H1 (cell line): ENCODE results near the gene LYPD6B. TPM values are rescaled to one million over a fixed set of nuclear protein-coding genes. Genes with fewer than 3 reads are reported as not detected.

ENCODE experiments used
- CTCF ChIA-PET: fragments of 300-600 bp; sonication (Branson Sonifier 250); formaldehyde crosslinking; loops from one replicate; lab custom pipeline; 2021; ENCODE audit not compliant: partially characterized antibody; lab: Charles Lee
- POLR2A ChIA-PET: fragments of 300-600 bp; sonication (Branson Sonifier 250); formaldehyde crosslinking; loops from one replicate; lab custom pipeline; 2021; ENCODE audit warnings: inconsistent platforms; ENCODE audit not compliant: partially characterized antibody; lab: Charles Lee
- DNase-seq, 2 experiments: peaks; one replicate each; pipeline versions ENCODE4 v3.0.0 to v3.0.0-alpha.2; 2010 to 2022; ENCODE audit warnings: low spot score in 2 of 2, low read depth in 1 of 2, mixed read lengths in 1 of 2
- FAIRE-seq: peaks from 2 replicates; lab custom pipeline; 2011; peaks lifted over from hg19 to GRCh38; lab: Jason Lieb, UNC
- H2AFZ ChIP-seq: 2 replicates; pipeline ENCODE4 v1.8.1; 2012; ENCODE audit warnings: low read length, inconsistent platforms
- H2AK5ac ChIP-seq: 2 replicates; pipeline ENCODE4 v1.6.1; 2013; ENCODE audit warnings: low read depth, low read length
- H2BK120ac ChIP-seq: replicated peaks from 2 replicates; pipeline ENCODE3; 2013; ENCODE audit warnings: low read depth, low read length, inconsistent platforms
- H2BK12ac ChIP-seq: 2 replicates; pipeline ENCODE4 v1.6.1; 2013; ENCODE audit warnings: low read depth, low read length
- H2BK15ac ChIP-seq: 2 replicates; pipeline ENCODE4 v1.6.1; 2013; ENCODE audit warnings: low read length
- H2BK20ac ChIP-seq: 2 replicates; pipeline ENCODE4 v1.6.1; 2013; ENCODE audit warnings: low read length
- H2BK5ac ChIP-seq: 2 replicates; pipeline ENCODE4 v1.6.1; 2013; ENCODE audit warnings: low read depth, low read length
- H3K14ac ChIP-seq: 2 replicates; pipeline ENCODE4 v1.6.1; 2013; ENCODE audit warnings: inconsistent platforms; ENCODE audit not compliant: insufficient read length
- H3K18ac ChIP-seq: 2 replicates; pipeline ENCODE4 v1.6.1; 2013; ENCODE audit warnings: low read length; ENCODE audit errors: extremely low read depth
- H3K23ac ChIP-seq: 2 replicates; pipeline ENCODE4 v1.6.1; 2013; ENCODE audit warnings: inconsistent platforms; ENCODE audit not compliant: insufficient read length
- H3K23me2 ChIP-seq: 2 replicates; pipeline ENCODE4 v1.6.1; 2013; ENCODE audit warnings: low read depth, low read length
- H3K27ac ChIP-seq: 2 replicates; pipeline ENCODE4 v1.6.1; 2011; ENCODE audit warnings: low read depth, low read length, inconsistent platforms
- H3K27me3 ChIP-seq, 4 experiments: replicated peaks in 1 of 4; 1 replicate in 1 of 4; 2 replicates in 3 of 4; pipeline versions ENCODE4 v1.6.1 to v1.8.1; 2011 to 2013; ENCODE audit warnings: low read length in 3 of 4, mild to moderate bottlenecking in 3 of 4, inconsistent platforms in 2 of 4, mixed read lengths in 2 of 4, moderate library complexity in 1 of 4; ENCODE audit not compliant: control insufficient read depth in 3 of 4, insufficient read depth in 3 of 4; ENCODE audit errors: extremely low read depth in 1 of 4
- H3K36me3 ChIP-seq, 4 experiments: 2 replicates each; pipeline versions ENCODE4 v1.6.1 to v1.8.1; 2011 to 2013; ENCODE audit warnings: mild to moderate bottlenecking in 4 of 4, low read length in 3 of 4, moderate library complexity in 2 of 4, control low read depth in 1 of 4, inconsistent platforms in 1 of 4; ENCODE audit not compliant: insufficient read depth in 4 of 4, control insufficient read depth in 2 of 4
- H3K4ac ChIP-seq: replicated peaks from 2 replicates; pipeline ENCODE3; 2013; ENCODE audit warnings: low read length, low read depth, mixed read lengths, inconsistent platforms; ENCODE audit not compliant: insufficient read length
- H3K4me1 ChIP-seq, 4 experiments: replicated peaks in 1 of 4; 1 replicate in 1 of 4; 2 replicates in 3 of 4; pipeline versions ENCODE4 v1.6.1 to v1.8.1; 2011 to 2013; ENCODE audit warnings: low read length in 3 of 4, inconsistent platforms in 2 of 4, mixed read lengths in 1 of 4; ENCODE audit not compliant: insufficient read depth in 4 of 4, control insufficient read depth in 3 of 4
- H3K4me2 ChIP-seq, 2 experiments: 2 replicates each; pipeline versions ENCODE4 v1.6.1 to v1.8.1; 2011 to 2013; ENCODE audit warnings: low read depth in 2 of 2, low read length in 2 of 2, control low read depth in 1 of 2, inconsistent platforms in 1 of 2, mild to moderate bottlenecking in 1 of 2; ENCODE audit not compliant: insufficient read depth in 1 of 2
- H3K4me3 ChIP-seq, 4 experiments: fragments of 200-600, 300-600 bp in 1 of 4; sonication (generic), shearing (Covaris generic), sonication (Bioruptor Twin) in 1 of 4; 2 replicates each; pipeline versions ENCODE4 v1.5.1 to v1.8.1; 2011 to 2016; ENCODE audit warnings: low read length in 4 of 4, low read depth in 3 of 4, control low read depth in 2 of 4, inconsistent platforms in 2 of 4, mild to moderate bottlenecking in 2 of 4, mixed read lengths in 1 of 4, moderate library complexity in 1 of 4; ENCODE audit not compliant: insufficient read depth in 2 of 4; ENCODE audit errors: extremely low read depth in 1 of 4
- H3K56ac ChIP-seq: replicated peaks from 2 replicates; pipeline ENCODE3; 2013; ENCODE audit warnings: low read depth, mild to moderate bottlenecking, mixed read lengths, low read length, inconsistent platforms; ENCODE audit not compliant: insufficient read length
- H3K79me1 ChIP-seq: 2 replicates; pipeline ENCODE4 v1.6.1; 2013; ENCODE audit warnings: low read depth, low read length, control low read depth
- H3K79me2 ChIP-seq, 2 experiments: 2 replicates each; pipeline versions ENCODE4 v1.6.1 to v1.8.1; 2012 to 2013; ENCODE audit warnings: low read length in 2 of 2, mild to moderate bottlenecking in 2 of 2, inconsistent platforms in 1 of 2; ENCODE audit not compliant: insufficient read depth in 2 of 2, control insufficient read depth in 1 of 2
- H3K9ac ChIP-seq, 4 experiments: replicated peaks in 1 of 4; 1 replicate in 1 of 4; 2 replicates in 3 of 4; pipeline versions ENCODE4 v1.6.1 to v1.8.1; 2011 to 2013; ENCODE audit warnings: low read depth in 3 of 4, low read length in 3 of 4, control low read depth in 2 of 4, mild to moderate bottlenecking in 2 of 4, moderate library complexity in 2 of 4, inconsistent platforms in 1 of 4; ENCODE audit errors: extremely low read depth in 1 of 4
- H3K9me3 ChIP-seq, 2 experiments: 2 replicates each; pipeline versions ENCODE4 v1.6.1 to v1.8.1; 2012 to 2013; ENCODE audit warnings: mild to moderate bottlenecking in 2 of 2, moderate library complexity in 2 of 2, control low read depth in 1 of 2, inconsistent platforms in 1 of 2, low read depth in 1 of 2, low read length in 1 of 2, mixed read lengths in 1 of 2; ENCODE audit not compliant: insufficient read depth in 2 of 2
- H4K20me1 ChIP-seq, 2 experiments: replicated peaks in 1 of 2; 2 replicates each; pipeline versions ENCODE3 to v1.8.1; 2011 to 2013; ENCODE audit warnings: inconsistent platforms in 2 of 2, low read length in 2 of 2, mild to moderate bottlenecking in 1 of 2; ENCODE audit not compliant: insufficient read depth in 2 of 2, control insufficient read depth in 1 of 2
- H4K5ac ChIP-seq: 2 replicates; pipeline ENCODE4 v1.6.1; 2013; ENCODE audit warnings: low read length, low read depth, mixed read lengths, inconsistent platforms; ENCODE audit not compliant: insufficient read length
- H4K8ac ChIP-seq: 2 replicates; pipeline ENCODE4 v1.8.0; 2013; ENCODE audit warnings: mild to moderate bottlenecking, moderate library complexity, low read length, inconsistent platforms; ENCODE audit not compliant: insufficient read depth; ENCODE audit errors: extremely low read depth
- H4K91ac ChIP-seq: replicated peaks from 2 replicates; pipeline ENCODE3; 2013; ENCODE audit warnings: low read length, mixed read lengths, inconsistent platforms; ENCODE audit not compliant: insufficient read length
- ATF3 ChIP-seq: IDR thresholded peaks from 2 replicates; pipeline ENCODE4 v1.6.1; 2011; ENCODE audit warnings: low read depth, mild to moderate bottlenecking, low read length; ENCODE audit not compliant: insufficient read depth
- CHD1 ChIP-seq: IDR thresholded peaks from 2 replicates; pipeline ENCODE4 v1.6.1; 2012; ENCODE audit warnings: low read depth, low read length, improper control_type of control experiment
- WGBS, 2 experiments: shearing (Covaris generic) in 1 of 2; methylation state at CpG; one replicate each; pipeline versions ENCODE4 v1.1.6 to v1.1.7; 2013 to 2015; ENCODE audit warnings: low lambda C conversion rate in 2 of 2, mixed read lengths in 2 of 2, inconsistent platforms in 1 of 2, low coverage in 1 of 2, missing lambda C conversion rate in 1 of 2; ENCODE audit not compliant: insufficient replicate concordance in 2 of 2, insufficient coverage in 1 of 2, insufficient read length in 1 of 2; ENCODE audit errors: extremely low coverage in 1 of 2, missing lambda C conversion rate in 1 of 2; 5-methylcytosine and 5-hydroxymethylcytosine counted together
- polyA plus RNA-seq, 7 experiments: library from polyadenylated mRNA; depleted of rRNA in 3 of 7; stranded (reverse) in 5 of 7; unstranded in 2 of 7; fragments of >200 nt in 5 of 7; fragments of 200-250 nt in 2 of 7; gene quantifications; 1 replicate in 5 of 7; 2 replicates in 1 of 7; 4 replicates in 1 of 7; pipeline versions ENCODE4 v1.2.1 to v1.2.3, GENCODE V29; 2011 to 2013; ENCODE audit warnings: missing spikeins in 2 of 7, mixed read lengths in 2 of 7
- total RNA-seq: library from RNA; stranded (reverse); fragmentation: NEBNext Ultra II Directional; extraction: Animal tissue kit (Norgen Biotek cat#: 25700); gene quantifications from 2 replicates; pipeline ENCODE4 v1.2.1, GENCODE V29; 2021

LYPD6B gene
- total and polyA plus RNA-seq, 2 of the 8 experiments (the other 6 are each of a cell fraction or from before 2014, with no cell fraction given): 2.2 to 3.5 TPM

- no peak for FAIRE-seq
- POLR2A ChIA-PET: no interaction called here
- TF ChIP-seq CHD1 (no peak), ATF3 (no peak)
Measured at GRCh38 chr2:149094217-149095015, 55.9 kb downstream of the LYPD6B start.

More at GRCh38 chr2:149094217-149095015, 55.9 kb downstream of the LYPD6B start:
- no peak for DNase-seq
- H3K18ac ChIP-seq: no peak overlapping the region
- H3K56ac ChIP-seq: no peak overlapping the region
- no peak overlapping the region for H3K4ac ChIP-seq
- no peak overlapping the region for H2AK5ac ChIP-seq
- H3K23me2 ChIP-seq: no peaks in the 10 kb centered on the region; the same call in 1 of the 2 replicates
- no peak overlapping the region for H3K23ac ChIP-seq
- no peak overlapping the region for H4K8ac ChIP-seq
- H2BK15ac ChIP-seq: no peak overlapping the region
- no peak overlapping the region for H3K4me3 ChIP-seq
- H3K14ac ChIP-seq: no peak overlapping the region
- no peak overlapping the region for H4K91ac ChIP-seq
- H2AFZ ChIP-seq: no peak overlapping the region
- H3K79me1 ChIP-seq: no peaks in the 10 kb centered on the region
- no peaks in the 10 kb centered on the region for H3K27me3 ChIP-seq
- H4K20me1 ChIP-seq: no peaks in the 10 kb centered on the region
- no peaks in the 10 kb centered on the region for H3K9me3 ChIP-seq
- no peak overlapping the region for H3K9ac ChIP-seq
- no peak overlapping the region for H2BK5ac ChIP-seq
- no peaks in the 10 kb centered on the region for H3K36me3 ChIP-seq
- H3K27ac ChIP-seq: no peak overlapping the region
- H2BK12ac ChIP-seq: no peak overlapping the region
- no peak overlapping the region for H2BK120ac ChIP-seq
- H3K4me1 ChIP-seq: no peaks in the 10 kb centered on the region
- no peaks in the 10 kb centered on the region for H3K79me2 ChIP-seq
- no peak overlapping the region for H2BK20ac ChIP-seq
- CTCF ChIA-PET: interaction anchor here (0.9 to 1.6 kb wide), 3 partner anchors 53 to 76 kb away, joined by 3 to 4 read pairs (median 3); no protein-coding TSS in a partner anchor
- H3K4me2 ChIP-seq: no peak overlapping the region
- 92% methylated on average over 5 of the region's 5 CpGs; no CpG with 5 or more reads in 1 of the 2 experiments for WGBS, 2 experiments
- H4K5ac ChIP-seq: no peak overlapping the region
